Stromal cell of bone marrow (primary cell): ENCODE data around the gene LRIG1.
A peak's percentile ranks its signal among the peaks of the same experiment; 100 is the strongest.

ENCODE experiments used
- DNase-seq: peaks from one replicate; pipeline ENCODE4 v3.0.0-alpha.2; 2012; ENCODE audit warnings: low read depth

Gene LRIG1, protein sequence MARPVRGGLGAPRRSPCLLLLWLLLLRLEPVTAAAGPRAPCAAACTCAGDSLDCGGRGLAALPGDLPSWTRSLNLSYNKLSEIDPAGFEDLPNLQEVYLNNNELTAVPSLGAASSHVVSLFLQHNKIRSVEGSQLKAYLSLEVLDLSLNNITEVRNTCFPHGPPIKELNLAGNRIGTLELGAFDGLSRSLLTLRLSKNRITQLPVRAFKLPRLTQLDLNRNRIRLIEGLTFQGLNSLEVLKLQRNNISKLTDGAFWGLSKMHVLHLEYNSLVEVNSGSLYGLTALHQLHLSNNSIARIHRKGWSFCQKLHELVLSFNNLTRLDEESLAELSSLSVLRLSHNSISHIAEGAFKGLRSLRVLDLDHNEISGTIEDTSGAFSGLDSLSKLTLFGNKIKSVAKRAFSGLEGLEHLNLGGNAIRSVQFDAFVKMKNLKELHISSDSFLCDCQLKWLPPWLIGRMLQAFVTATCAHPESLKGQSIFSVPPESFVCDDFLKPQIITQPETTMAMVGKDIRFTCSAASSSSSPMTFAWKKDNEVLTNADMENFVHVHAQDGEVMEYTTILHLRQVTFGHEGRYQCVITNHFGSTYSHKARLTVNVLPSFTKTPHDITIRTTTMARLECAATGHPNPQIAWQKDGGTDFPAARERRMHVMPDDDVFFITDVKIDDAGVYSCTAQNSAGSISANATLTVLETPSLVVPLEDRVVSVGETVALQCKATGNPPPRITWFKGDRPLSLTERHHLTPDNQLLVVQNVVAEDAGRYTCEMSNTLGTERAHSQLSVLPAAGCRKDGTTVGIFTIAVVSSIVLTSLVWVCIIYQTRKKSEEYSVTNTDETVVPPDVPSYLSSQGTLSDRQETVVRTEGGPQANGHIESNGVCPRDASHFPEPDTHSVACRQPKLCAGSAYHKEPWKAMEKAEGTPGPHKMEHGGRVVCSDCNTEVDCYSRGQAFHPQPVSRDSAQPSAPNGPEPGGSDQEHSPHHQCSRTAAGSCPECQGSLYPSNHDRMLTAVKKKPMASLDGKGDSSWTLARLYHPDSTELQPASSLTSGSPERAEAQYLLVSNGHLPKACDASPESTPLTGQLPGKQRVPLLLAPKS

DNA sequence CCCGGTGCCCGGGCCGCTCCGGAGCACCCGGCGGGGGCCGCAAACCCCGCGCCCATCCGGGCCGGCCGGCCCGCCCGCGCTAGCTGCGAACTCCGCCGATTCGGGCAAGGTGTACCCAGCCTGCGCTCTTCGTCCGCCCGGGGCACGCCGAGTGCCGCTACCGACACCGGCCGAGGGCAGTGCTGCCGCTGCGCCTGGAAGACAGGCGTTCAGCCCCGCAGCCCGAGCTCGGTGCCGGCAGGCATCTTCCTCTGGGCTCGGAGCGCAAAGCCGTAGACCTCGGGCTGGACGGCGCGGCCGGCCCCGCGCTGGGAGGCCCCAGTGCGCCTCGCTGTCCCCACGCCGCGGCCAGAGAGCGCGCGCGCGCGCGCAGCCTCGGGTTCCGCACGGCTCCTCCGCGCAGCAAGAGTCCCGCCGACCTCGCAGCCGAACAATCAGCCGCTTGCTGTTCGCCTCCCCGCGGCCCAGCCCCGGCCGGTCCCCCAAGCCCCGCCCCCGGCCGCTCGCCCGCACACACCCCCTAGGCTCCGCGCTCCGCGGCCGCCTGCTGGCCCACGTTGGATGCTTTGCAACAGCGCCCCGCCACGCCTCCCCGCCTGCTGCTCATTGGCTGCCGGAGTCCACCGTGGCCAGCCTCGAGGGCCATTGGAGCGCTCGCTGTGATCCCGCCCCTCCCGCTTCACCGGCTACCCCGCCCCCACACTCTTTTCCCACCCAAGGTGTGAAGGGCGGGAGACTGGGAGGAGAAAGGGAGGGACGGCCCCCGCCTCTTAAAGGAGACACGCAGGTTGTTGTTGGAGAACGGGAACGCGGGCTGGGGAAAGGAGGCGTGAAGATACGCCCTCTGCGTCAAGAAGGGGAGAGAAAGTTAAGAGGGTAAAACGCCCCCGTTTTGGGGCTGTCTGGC is at the start of gene LRIG1:
LRIG1 (minus strand) TSS at position 447 of the 907 bp plus-strand sequence. CDS start 615 bp downstream, outside the sequence.
- DNase-seq: peak; percentile 97

DNA sequence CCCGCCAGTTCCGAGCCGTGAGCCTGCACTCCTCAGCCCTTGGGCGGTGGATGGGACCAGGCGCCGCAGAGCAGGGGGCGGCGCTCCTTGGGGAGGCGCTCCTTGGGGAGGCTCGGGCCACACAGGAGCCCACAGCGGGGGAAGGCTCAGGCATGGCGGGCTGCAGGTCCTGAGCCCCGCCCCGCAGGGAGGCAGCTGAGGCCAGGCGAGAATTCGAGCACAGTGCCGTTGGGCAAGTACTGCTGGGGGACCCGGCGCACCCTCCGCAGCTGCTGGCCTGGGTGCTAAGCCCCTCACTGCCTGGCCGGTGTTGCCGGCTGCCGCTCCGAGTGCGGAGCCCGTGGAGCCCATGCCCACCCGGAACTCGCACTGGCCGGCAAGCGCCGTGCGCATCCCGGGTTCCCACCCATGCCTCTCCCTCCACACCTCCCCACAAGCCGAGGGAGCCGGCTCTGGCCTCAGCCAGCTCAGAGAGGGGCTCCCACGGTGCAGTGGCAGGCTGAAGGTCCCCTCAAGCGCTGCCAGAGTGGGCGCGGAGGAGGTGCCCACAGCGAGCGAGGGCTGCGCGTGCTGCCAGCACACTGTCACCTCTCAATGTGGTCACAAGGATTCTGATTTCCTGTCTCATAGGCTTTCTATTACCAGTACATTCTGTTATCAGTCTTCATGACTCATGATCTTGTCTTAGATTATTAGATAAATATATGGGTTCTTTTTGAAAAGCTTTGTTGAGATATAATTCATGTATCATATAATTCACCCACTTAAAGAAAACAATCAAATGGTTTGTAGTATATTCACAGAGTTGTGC is 44.0 kb upstream of the LRIG1 start:
- no peak for DNase-seq

DNA sequence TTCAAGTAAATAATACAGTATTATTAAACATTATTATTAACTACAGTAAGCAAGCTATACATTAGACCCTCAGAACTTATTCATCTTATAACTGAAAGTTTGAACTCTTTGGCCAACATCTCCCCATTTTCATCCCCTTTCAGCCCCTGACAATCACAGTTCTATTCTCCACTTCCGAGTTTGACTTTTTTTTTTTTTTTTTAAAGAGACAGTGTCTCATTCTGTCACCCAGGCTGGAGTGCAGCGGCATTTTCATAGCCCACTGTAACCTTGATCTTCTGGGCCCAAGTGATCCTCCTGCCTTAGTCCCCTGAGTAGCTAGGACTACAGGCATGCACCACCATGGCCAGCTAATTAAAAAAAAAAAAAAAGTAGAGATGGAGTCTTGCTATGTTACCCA is 41.3 kb upstream of the LRIG1 start:
- no peak for DNase-seq

DNA sequence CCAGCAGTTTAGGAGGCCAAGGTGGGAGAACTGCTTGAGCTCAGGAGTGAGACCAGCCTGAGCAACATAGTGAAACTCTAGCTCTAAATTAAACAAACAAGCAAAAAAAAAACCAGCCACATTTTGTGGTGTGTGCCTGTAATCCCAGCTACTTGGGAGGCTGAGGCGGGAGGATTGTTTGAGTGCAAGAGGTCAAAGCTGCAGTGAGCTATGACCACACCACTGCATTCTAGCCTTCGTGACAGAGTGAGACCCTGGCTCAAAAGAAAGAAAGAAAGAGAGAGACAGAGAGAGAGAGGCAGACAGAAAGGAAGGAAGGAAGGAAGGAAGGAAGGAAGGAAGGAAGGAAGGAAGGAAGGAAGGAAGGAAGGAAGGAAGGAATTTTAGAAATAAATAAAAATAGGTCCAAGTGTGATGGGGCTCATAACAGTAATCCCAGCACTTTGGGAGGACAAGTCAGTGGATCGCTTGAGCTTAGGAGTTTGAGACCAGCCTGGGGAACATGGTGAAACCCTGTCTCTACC is 38.7 kb upstream of the LRIG1 start:
- no peak for DNase-seq

DNA sequence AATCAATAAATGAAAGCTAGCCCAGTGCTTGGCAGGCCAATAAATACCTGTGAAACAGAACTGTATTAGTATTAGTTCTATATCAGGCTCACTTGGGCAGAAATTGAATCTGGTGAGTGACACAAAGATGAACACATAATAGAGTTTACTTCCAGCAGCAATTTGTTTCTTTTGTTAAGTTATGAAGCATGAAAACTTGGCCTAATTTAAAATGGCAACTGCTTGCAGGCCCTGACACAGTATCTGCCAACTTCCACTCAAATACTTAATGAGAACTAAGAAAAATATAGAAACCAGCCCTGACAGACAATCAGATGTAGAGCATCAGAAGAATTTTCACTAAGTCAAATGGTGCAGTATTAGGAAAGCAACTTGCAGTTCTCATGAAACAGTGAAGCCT is 37.6 kb upstream of the LRIG1 start:
- no peak for DNase-seq

DNA sequence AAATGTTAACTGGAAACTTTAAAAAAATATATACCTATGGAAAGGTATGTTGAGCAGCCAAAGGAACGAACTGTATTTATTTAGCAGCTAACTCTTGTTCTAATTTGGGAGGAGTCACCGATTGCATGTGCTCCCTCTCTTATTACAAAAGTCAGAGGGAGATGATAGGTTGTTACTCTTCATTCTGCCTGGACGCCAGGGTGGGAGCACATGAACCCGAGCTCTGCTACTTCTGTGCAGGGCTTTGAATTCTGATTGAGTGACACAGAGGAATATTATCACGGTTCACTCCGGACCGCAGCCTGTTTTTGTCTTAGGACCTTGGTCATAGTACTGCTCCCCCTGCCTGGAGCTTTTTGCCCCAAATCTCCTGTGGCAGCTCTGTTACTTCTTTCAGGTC is 36.9 kb upstream of the LRIG1 start:
- DNase-seq: no peak

DNA sequence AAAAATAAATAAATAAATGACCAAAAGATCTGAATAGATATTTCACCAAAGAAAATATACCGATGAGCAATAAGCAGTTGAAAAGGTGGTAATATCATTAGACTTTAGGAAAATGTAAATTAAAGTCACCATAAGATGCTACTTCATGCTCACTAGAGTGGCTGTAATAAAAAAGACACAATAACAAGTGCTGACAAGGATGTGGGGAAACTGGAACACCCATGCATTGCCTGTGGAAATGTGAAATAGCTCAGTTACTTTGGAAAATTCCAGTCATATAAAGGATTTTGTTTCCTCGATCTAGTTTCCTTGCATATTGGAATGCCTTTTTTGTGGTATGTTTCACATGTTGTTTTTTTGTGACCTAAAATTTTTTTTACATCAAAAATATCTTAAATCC is 36.0 kb upstream of the LRIG1 start:
- no peak for DNase-seq

DNA sequence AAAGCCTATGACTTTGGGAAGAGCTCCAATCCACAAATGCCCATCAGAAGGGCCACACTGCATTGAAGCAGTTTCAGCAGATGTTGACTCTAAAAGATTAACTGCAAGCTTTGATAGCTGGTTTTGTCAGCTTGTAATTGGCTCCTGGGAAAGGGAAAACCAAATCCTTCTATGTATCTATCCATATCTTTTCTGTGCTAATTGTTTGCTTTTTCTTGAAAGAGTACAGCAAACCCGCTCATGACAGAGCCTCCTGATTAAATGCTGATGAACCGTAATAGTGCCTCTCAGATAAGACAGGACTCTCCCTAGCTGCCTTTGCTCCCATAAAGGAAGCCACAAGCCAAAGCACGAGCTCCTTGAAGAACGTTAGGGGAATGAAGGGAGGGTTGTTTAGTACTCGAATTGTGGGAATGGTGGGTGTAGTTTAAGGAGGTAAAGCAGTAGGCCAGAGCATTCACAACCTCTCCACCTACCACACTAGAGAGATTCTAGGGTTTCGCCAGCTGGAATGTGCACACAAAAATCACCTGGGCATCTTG is 33.6 kb upstream of the LRIG1 start:
- no peak for DNase-seq

DNA sequence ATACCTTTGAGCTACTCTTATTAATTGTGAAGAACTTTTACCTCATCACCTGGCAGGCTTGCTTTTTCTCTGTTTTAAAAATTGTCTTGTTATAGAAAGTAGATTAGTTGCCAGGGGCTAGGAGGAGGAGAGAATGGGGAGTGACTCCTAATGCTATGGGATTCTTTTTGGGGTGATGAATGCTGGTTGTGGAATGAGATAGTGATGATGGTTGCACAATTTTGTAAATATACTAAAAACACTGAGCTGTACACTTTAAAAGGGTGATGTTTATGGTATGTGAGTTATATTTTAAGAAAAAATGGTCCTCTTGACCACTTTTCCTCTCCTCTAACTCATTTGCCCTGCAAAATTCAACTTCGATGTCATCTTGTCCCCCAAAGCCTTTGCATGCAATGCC is 31.8 kb upstream of the LRIG1 start:
- DNase-seq: no peak

DNA sequence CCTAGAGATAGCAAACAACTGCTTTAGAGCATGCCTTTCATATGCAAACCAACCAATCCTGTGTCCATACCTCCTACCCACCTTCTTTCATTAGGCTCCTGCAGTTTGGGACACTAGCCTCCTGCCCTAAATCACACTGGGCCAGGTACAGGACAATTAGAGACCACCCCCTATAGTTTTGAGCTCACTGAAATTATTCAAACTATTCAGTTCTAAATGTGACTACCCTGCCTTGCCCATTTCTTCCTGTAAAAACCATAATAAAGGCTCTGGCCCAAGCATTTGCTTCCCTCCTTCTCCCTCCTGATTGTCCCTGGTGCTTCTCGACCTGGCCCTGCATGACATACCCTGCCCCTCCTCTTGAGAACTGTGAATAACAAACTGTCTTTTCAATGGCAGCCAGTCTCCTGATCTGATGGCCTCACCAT is 31.4 kb upstream of the LRIG1 start:
- DNase-seq: no peak

DNA sequence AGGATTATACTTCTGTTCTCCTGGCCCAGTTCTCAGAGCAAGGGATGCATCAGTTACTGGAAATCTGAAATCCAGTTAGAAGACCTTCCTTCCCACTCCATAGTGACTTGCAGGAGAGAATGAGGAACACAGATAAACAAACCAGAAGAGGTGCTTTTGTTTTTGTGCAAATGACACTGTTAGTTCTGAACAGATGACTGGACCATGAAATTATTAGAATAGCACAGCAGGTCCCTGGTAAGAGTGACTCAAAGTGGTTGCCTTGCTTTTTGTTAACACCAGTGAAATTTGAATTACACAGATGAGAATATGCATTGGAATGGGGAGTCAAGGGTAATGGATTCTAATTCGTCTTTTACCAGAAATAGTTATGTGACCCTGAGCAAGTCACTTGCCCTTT is 30.4 kb upstream of the LRIG1 start:
- no peak for DNase-seq

DNA sequence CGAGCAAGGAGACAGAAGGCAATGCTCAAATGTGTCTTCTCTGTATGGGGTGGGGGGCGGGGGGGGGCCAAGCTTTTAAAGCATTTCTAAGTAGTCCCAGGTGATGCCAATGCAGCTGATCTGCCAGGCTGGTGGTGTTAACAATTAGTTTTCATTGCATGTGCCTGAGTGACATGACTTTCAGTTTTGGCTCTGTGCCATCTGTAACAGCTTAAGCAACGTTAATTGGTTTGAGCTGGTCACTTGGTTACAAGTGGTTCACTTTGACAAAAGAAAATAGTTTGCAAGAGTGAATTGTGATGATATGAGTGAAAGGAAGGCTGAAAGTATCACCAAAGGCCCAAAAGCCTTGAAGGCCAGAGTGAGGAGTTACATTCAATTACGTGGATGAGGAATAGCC is 26.4 kb upstream of the LRIG1 start:
- DNase-seq: no peak

DNA sequence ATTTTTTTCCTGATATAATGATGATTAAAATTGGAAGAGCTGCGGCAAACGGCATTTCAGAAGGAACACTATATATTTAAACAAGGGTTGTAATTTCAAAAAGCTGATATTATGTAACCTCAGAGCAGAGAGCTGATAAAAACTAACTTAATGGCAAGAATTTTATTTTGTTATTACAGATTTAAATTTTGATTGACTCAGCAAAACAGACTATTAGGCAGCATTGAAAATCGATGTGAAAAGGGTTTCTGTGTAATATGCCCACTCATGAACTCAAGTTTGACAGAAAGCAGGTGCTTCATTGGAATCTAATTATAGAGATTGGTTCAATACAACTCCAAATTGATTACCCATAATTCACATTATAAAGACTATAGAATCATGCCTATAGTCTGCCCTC is 24.9 kb upstream of the LRIG1 start:
- DNase-seq: no peak

DNA sequence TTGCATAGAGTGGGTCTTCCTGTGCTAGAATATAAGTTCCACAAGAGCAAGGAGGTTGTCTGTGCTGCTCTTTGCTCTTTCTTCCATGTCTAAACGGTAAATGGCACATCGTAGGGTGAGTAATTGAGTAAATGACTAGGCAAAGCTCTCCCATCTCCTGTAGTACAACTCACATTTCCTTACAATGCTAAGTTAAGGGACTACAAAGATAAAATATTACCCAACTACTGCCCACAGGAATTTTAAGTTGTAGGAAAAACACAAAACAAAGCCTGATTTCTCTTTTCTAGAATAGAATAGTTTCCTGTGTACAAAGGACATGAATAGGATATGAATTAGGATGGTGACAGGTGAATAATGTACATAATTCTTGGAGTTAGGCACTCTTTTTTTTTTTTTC is 19.9 kb upstream of the LRIG1 start:
- DNase-seq: no peak

DNA sequence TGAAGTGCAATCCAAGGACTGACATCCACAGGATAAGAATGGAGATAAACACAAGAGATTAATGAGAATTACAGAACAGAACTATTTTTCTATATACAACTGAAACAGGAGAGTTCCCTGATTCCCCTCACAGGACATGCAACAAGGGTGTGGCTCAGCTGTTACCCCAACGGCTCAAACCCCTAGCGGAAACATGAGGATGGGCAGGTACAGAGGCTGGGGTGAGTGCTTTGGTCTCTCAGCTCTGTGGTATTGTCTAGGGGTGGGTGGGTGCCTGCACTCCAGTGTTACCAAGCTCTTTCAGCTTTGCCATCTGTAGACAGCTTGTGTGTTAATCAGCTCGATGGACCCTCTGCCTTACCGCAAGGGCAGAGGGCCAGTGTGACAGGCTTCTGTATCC is 17.8 kb upstream of the LRIG1 start:
- DNase-seq: no peak

DNA sequence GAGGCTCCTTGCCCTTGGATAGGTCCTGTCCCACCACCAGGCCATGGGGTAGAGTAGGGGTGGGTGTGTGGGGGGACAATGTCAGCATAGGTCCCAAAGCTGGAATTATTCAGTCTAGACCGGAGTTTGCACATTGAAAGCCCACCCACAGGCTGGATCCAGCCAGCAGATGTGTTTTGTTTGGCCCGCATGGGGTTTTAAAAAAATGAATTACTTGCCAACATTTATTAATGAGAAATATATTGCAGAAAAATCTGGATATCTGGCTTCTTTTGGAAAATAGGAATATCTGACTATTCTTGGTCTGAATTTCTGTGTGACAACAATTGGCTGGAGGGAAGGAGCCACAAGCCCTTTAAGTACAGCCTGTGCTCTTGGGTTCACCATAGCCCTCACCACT is 17.3 kb upstream of the LRIG1 start:
- DNase-seq: no peak

DNA sequence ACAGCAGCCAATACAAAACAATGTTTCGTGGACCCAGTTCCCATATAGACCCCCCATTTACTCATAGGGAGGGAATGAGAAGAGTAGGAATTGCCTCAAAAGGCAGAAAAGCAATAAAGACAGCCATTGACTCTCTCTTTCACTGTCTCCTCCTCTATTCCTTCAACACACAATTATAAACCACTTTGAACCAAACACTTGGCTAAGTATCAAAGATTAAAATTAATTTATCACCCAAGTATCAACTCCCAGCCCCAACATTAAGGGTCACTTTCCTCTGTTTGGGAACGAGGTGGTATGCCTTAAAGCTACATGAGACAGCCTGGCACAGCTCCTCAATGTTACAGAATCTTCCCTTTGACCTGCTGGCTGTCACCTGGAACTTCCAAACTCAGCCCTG is 16.4 kb upstream of the LRIG1 start:
- DNase-seq: no peak

DNA sequence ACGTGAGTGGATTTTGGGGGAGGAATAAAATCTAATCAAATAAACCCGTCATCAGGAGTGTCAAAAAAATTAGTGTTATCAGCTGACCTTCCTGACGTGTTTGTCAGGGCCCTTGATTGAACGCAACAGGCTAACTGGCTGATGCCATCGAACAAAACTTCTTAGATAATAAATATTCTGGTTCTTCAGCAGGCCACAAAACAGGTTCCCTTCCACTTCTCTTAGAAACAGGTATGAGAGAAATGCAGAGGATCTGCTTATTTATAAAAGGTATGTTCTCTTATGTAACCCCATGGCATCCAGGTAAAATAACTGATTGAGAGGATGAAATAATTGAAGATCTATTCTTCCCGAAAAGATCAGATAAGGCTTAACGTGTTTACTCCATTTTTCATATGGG is 7.6 kb upstream of the LRIG1 start:
- no peak for DNase-seq

DNA sequence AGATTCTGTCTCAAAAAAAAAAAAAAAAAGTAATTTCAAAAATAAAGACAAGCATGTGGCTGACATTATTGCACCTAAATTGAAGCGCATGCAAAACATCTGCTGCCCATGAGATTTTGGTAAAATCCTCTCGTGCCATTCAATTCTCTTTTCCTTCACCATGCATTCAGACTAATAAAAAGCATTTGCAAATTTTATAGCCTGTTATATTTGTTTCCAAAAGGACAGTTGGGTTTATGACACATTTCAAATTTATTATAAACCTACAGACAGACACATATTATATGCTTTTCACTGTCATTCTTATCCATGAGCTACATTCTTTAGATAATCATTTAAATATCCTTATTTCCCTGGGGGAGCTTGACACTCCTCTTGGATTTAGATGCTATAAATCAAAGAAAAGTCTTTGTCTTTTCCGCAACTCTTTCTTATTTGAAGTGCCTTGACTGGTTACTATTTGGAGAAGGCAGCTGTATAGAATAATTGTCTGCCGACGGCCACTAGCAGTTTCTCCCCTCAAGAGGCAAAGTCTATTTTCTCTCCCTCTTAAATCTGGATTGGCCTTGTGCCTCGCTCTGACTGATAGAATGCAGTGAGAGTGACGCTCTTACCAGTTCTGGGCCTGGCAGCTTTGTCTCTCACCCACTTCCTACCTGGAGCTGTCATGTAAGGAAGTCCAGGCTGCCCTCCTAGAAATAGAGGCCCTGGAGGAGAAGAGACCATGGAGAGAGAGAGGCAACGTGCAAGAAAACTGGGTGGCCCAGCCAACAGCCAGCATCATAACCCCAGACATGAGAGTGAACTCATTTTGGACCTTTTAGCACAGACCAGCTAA is 6.8 kb upstream of the LRIG1 start:
- DNase-seq: no peak
